Activated CD8-positive, alpha-beta T cell treated with anti-CD3 and anti-CD28 coated beads for 36 hours (primary cell): ENCODE data around the gene WDSUB1. TPM values are rescaled to one million over a fixed set of nuclear protein-coding genes. Genes with fewer than 3 reads are reported as not detected.

Source experiments
- ATAC-seq: fragments of 200-7000 bp; cut with Tn5 transposase; one replicate; pipeline ENCODE4 v1.10.0; 2021; ENCODE audit warnings: mild to moderate bottlenecking, moderate library complexity
- CTCF ChIA-PET: fragments of 350-600 bp; sonication (Branson Sonifier 250); formaldehyde crosslinking; loops from one replicate; lab custom pipeline; 2021; ENCODE audit warnings: antibody characterized with exemption; lab: Charles Lee
- POLR2A ChIA-PET: fragments of 350-600 bp; sonication (Branson Sonifier 250); formaldehyde crosslinking; loops from one replicate; lab custom pipeline; 2021; ENCODE audit warnings: antibody characterized with exemption; lab: Charles Lee
- DNase-seq: peaks from one replicate; pipeline ENCODE4 v3.0.0-alpha.2; 2020
- H3K27ac Mint-ChIP-seq: one replicate; pipeline ENCODE4 v1.8.0; 2021; ENCODE audit warnings: mild to moderate bottlenecking, mixed read lengths
- H3K27me3 Mint-ChIP-seq: one replicate; pipeline ENCODE4 v1.8.0; 2021; ENCODE audit warnings: mixed read lengths
- H3K36me3 Mint-ChIP-seq: one replicate; pipeline ENCODE4 v1.8.0; 2021; ENCODE audit warnings: low read depth, mixed read lengths
- H3K4me1 Mint-ChIP-seq: one replicate; pipeline ENCODE4 v1.8.0; 2021; ENCODE audit warnings: low read depth, mixed read lengths
- H3K4me3 Mint-ChIP-seq: one replicate; pipeline ENCODE4 v1.8.0; 2021; ENCODE audit warnings: mild to moderate bottlenecking, moderate library complexity, mixed read lengths
- H3K9me3 Mint-ChIP-seq: one replicate; pipeline ENCODE4 v1.8.0; 2021; ENCODE audit warnings: mixed read lengths
- CTCF ChIP-seq: fragments of 200-600 bp; IDR thresholded peaks from one replicate; pipeline ENCODE4 v1.8.0; 2022; ENCODE audit warnings: antibody characterized with exemption, mild to moderate bottlenecking
- intact Hi-C: fragments of 100-400 bp; cut with micrococcal nuclease; formaldehyde crosslinking; loops from one replicate; pipeline ENCODE4 v1.10.0; 2022
- total RNA-seq, 2 experiments: library from RNA; stranded (reverse); gene quantifications; one replicate each; pipeline ENCODE4 v1.2.3, GENCODE V29; 2021

WDSUB1 gene
- total RNA-seq, 2 experiments from 2014 or later = 6.8 to 8.6 TPM

GRCh38 chr2:159194241-159194640 is 92.3 kb downstream of the WDSUB1 start:
- Mint-ChIP-seq H3K4me1 (no peaks in the 10 kb centered on the region), H3K36me3 (no peaks in the 10 kb centered on the region), H3K9me3 (no peaks in the 10 kb centered on the region), H3K4me3 (no peak overlapping the region), H3K27ac (no peak overlapping the region), H3K27me3 (no peaks in the 10 kb centered on the region)
- ATAC-seq (no peak), DNase-seq (no peak)
- intact Hi-C loops = no loop called here
- ChIA-PET POLR2A (no interaction called here), CTCF (no interaction called here)
- no peak for TF ChIP-seq CTCF

GRCh38 chr2:159193791-159194190 is 92.7 kb downstream of the WDSUB1 start:
- Mint-ChIP-seq H3K27me3 (no peaks in the 10 kb centered on the region), H3K27ac (no peak overlapping the region), H3K4me1 (no peaks in the 10 kb centered on the region), H3K9me3 (no peaks in the 10 kb centered on the region), H3K36me3 (no peaks in the 10 kb centered on the region), H3K4me3 (no peak overlapping the region)
- intact Hi-C loops = no loop called here
- DNase-seq = no peak
- POLR2A ChIA-PET = interaction anchor here (0.7 kb wide), 1 partner anchor 1640 kb away, joined by 5 read pairs; no protein-coding TSS in a partner anchor
- CTCF ChIA-PET = interaction anchor here (0.7 kb wide), 1 partner anchor 184 kb away, joined by 3 read pairs; no protein-coding TSS in a partner anchor
- TF ChIP-seq CTCF = no peak
- no peak for ATAC-seq

- no peak for TF ChIP-seq CTCF
- CTCF ChIA-PET = no interaction called here
- no peaks in the 10 kb centered on the region for H3K27me3 Mint-ChIP-seq
- H3K4me3 Mint-ChIP-seq = no peak overlapping the region
- H3K9me3 Mint-ChIP-seq = no peaks in the 10 kb centered on the region
- H3K36me3 Mint-ChIP-seq = no peaks in the 10 kb centered on the region
- intact Hi-C loops = no loop called here
- H3K27ac Mint-ChIP-seq = no peak overlapping the region
- no peak for ATAC-seq
- no peak for DNase-seq
- POLR2A ChIA-PET = no interaction called here
- no peaks in the 10 kb centered on the region for H3K4me1 Mint-ChIP-seq
Observed at GRCh38 chr2:159192371-159192918, 94.1 kb downstream of the WDSUB1 start.

GRCh38 chr2:159188449-159188848 is 98.1 kb downstream of the WDSUB1 start:
- ChIA-PET CTCF (no interaction called here), POLR2A (no interaction called here)
- Mint-ChIP-seq H3K36me3 (no peaks in the 10 kb centered on the region), H3K4me3 (no peak overlapping the region), H3K27me3 (no peaks in the 10 kb centered on the region), H3K4me1 (peaks cover 11% of the 10 kb centered on the region), H3K9me3 (no peaks in the 10 kb centered on the region), H3K27ac (no peak overlapping the region)
- ATAC-seq (no peak), DNase-seq (no peak)
- no peak for TF ChIP-seq CTCF
- intact Hi-C loops = no loop called here

GRCh38 chr2:159187106-159187505 is 99.4 kb downstream of the WDSUB1 start:
- Mint-ChIP-seq H3K4me1 (peaks cover 11% of the 10 kb centered on the region), H3K36me3 (no peaks in the 10 kb centered on the region), H3K27ac (no peak overlapping the region), H3K9me3 (no peaks in the 10 kb centered on the region), H3K27me3 (no peaks in the 10 kb centered on the region), H3K4me3 (no peak overlapping the region)
- CTCF ChIA-PET = interaction anchor here (1.5 kb wide), 1 partner anchor 14 kb away, joined by 4 read pairs; no protein-coding TSS in a partner anchor
- no peak for TF ChIP-seq CTCF
- intact Hi-C loops = no loop called here
- POLR2A ChIA-PET = interaction anchor here (1.0 kb wide), 1 partner anchor 9 kb away, joined by 3 read pairs; no protein-coding TSS in a partner anchor
- no peak for DNase-seq
- no peak for ATAC-seq
